Natural killer cell (primary cell): ENCODE measurements around the gene FRZB. TPM values are rescaled to one million over a fixed set of nuclear protein-coding genes. Genes with fewer than 3 reads are reported as not detected.

Experiments used
- ATAC-seq, 3 donors: fragments of 150-1000 bp in 2 of 3; fragments of 200-7000 bp in 1 of 3; cut with Tn5 transposase; 1 replicate in 1 of 3; 2 replicates in 2 of 3; pipeline ENCODE4 v1.10.0; 2021; ENCODE audit warnings: mild to moderate bottlenecking in 2 of 3, moderate library complexity in 2 of 3
- DNase-seq, 2 donors: peaks; one replicate each; pipeline versions ENCODE4 v3.0.0 to v3.0.0-alpha.2; 2013 to 2021; ENCODE audit warnings: mixed read lengths in 1 of 2
- H3K27ac ChIP-seq: one replicate; pipeline ENCODE4 v1.5.1; 2013; ENCODE audit warnings: mild to moderate bottlenecking, low read length
- H3K27me3 ChIP-seq: one replicate; pipeline ENCODE4 v1.6.1; 2013; ENCODE audit warnings: low read length; ENCODE audit not compliant: control insufficient read depth, insufficient read depth
- H3K36me3 ChIP-seq: one replicate; pipeline ENCODE4 v1.6.1; 2013; ENCODE audit warnings: low read length; ENCODE audit not compliant: control insufficient read depth, insufficient read depth
- H3K4me1 ChIP-seq: one replicate; pipeline ENCODE4 v1.6.1; 2013; ENCODE audit warnings: low read length; ENCODE audit not compliant: control insufficient read depth, insufficient read depth
- H3K4me3 ChIP-seq: one replicate; pipeline ENCODE4 v1.5.1; 2013; ENCODE audit warnings: low read length
- H3K9me3 ChIP-seq: one replicate; pipeline ENCODE4 v1.6.1; 2013; ENCODE audit warnings: low read length; ENCODE audit not compliant: control insufficient read depth, insufficient read depth
- H3K27ac Mint-ChIP-seq, 2 donors: one replicate each; pipeline ENCODE4 v1.8.0; 2022; ENCODE audit warnings: mild to moderate bottlenecking in 2 of 2, mixed read lengths in 2 of 2, moderate library complexity in 1 of 2
- H3K27me3 Mint-ChIP-seq, 2 donors: one replicate each; pipeline ENCODE4 v1.8.0; 2022; ENCODE audit warnings: low read depth in 2 of 2, mixed read lengths in 2 of 2
- H3K36me3 Mint-ChIP-seq: one replicate; pipeline ENCODE4 v1.8.0; 2022; ENCODE audit warnings: mixed read lengths
- H3K4me1 Mint-ChIP-seq, 2 donors: one replicate each; pipeline ENCODE4 v1.8.0; 2022; ENCODE audit warnings: mixed read lengths in 2 of 2
- H3K4me3 Mint-ChIP-seq: one replicate; pipeline ENCODE4 v1.8.0; 2022; ENCODE audit warnings: mild to moderate bottlenecking, moderate library complexity, mixed read lengths
- H3K9me3 Mint-ChIP-seq, 2 donors: one replicate each; pipeline ENCODE4 v1.8.0; 2022; ENCODE audit warnings: mixed read lengths in 2 of 2
- WGBS: methylation state at CpG from one replicate; pipeline ENCODE4 v1.1.7; 2013; ENCODE audit warnings: missing lambda C conversion rate; ENCODE audit not compliant: insufficient coverage; 5-methylcytosine and 5-hydroxymethylcytosine counted together
- intact Hi-C: fragments of 100-400 bp; cut with micrococcal nuclease; formaldehyde crosslinking; loops from one replicate; pipeline ENCODE4 v1.14.2; 2022
- total RNA-seq, 4 donors: library from RNA; stranded (reverse); fragments of 120-200 nt in 1 of 4; gene quantifications; one replicate each; pipeline versions ENCODE4 v1.2.3 to v1.2.4, GENCODE V29; 2013 to 2022
- TF ChIP-seq, protein P1 (sequence below): fragments of 200-600 bp; IDR thresholded peaks from one replicate; pipeline ENCODE4 v1.8.0; 2022; ENCODE audit warnings: antibody characterized with exemption

Gene FRZB
- total RNA-seq, 3 donors from 2014 or later (not counting 1 experiment from before 2014, with no cell fraction given) = not detected

DNA sequence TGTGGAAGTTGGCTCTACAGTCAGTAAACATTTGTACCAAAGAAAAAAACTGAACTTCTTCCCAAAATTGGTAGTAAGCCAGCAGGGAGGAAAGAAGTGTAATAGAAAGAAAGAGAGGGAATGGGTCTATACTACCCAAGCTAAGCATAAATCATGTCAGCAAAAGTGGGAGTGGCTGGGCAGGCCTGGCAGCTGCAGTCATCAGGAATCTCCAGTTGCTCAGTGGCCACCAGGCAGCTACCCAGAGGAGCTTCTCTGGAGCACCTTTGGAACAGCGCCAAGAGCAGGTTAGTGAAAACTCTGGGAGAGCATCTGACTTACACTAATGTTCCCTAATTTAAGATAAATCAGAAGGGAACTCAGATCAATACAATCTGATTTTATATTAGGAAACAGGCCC, 14.3 kb downstream of the FRZB start:
- no peak for DNase-seq
- Mint-ChIP-seq H3K9me3 (peaks cover 0 to 2% of the 10 kb centered on the region in 2 donors), H3K27ac (no peak overlapping the region), H3K4me1 (no peaks in the 10 kb centered on the region), H3K4me3 (no peak overlapping the region), H3K27me3 (peaks cover 7 to 13% of the 10 kb centered on the region in 2 donors), H3K36me3 (no peaks in the 10 kb centered on the region)
- 100% methylated on average over 1 of the region's 1 CpG for WGBS
- H3K27ac ChIP-seq = no peak overlapping the region
- no peak overlapping the region for H3K4me3 ChIP-seq
- H3K36me3 ChIP-seq = no peaks in the 10 kb centered on the region
- H3K4me1 ChIP-seq = no peaks in the 10 kb centered on the region
- TF ChIP-seq, protein P1, sequence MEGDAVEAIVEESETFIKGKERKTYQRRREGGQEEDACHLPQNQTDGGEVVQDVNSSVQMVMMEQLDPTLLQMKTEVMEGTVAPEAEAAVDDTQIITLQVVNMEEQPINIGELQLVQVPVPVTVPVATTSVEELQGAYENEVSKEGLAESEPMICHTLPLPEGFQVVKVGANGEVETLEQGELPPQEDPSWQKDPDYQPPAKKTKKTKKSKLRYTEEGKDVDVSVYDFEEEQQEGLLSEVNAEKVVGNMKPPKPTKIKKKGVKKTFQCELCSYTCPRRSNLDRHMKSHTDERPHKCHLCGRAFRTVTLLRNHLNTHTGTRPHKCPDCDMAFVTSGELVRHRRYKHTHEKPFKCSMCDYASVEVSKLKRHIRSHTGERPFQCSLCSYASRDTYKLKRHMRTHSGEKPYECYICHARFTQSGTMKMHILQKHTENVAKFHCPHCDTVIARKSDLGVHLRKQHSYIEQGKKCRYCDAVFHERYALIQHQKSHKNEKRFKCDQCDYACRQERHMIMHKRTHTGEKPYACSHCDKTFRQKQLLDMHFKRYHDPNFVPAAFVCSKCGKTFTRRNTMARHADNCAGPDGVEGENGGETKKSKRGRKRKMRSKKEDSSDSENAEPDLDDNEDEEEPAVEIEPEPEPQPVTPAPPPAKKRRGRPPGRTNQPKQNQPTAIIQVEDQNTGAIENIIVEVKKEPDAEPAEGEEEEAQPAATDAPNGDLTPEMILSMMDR = no peak
- H3K9me3 ChIP-seq = no peaks in the 10 kb centered on the region
- intact Hi-C loops = no loop called here
- H3K27me3 ChIP-seq = peaks cover 3% of the 10 kb centered on the region
- no peak for ATAC-seq

DNA sequence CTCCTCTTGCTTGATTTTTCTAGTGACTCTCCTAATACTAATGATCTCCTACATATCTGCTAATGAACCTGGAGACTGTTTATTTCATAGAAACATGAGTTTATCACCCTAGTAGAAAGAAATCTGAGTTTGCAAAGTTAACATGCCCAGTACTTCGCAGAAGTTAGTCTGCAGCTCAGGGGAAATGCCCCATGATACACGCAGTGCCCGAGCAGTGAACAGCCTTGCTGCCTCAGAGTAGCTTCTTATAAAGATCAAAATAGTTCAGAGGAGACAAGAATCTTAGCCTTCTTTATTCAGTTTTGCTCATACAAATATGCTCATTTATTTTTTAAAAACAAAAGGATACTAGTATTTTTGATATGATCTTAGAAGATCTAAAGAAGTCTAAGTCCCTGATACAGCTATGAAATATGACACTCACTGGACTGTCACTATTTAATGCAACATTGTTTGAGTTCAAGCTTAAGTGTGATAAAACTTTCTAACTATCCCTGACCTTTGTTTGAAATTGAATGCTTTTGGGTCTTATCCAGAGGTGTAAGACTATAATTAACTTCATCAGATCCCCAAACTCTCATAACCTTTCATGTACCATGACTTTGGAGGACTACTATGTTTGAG, 20.5 kb downstream of the FRZB start:
- TF ChIP-seq, protein P1 = no peak

DNA sequence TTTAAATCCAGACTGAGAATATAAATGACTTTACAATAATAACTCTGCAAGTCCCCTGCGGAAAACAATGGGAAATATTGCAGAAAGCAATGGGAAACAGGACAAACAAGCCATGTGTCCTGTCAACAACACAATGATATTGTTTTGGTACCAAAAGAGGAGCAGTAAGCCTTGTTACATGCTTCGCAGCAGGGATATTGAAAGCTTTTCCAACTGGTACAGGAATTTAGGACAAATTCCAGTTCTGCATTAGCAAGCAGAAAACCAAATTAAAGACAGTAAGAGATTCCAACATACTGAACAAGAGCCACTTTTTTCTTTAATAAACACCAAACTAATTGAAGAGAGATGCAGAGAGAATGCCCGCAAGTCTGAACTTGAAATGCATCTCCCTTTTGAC, 30.0 kb downstream of the FRZB start:
- Mint-ChIP-seq H3K4me3 (no peak overlapping the region), H3K36me3 (no peaks in the 10 kb centered on the region), H3K9me3 (no peaks in the 10 kb centered on the region), H3K27ac (no peak overlapping the region), H3K27me3 (peaks cover 0 to 23% of the 10 kb centered on the region in 2 donors), H3K4me1 (no peaks in the 10 kb centered on the region)
- no peak overlapping the region for H3K27ac ChIP-seq
- no peak for DNase-seq
- TF ChIP-seq, protein P1 = no peak
- H3K4me3 ChIP-seq = no peak overlapping the region
- no peaks in the 10 kb centered on the region for H3K4me1 ChIP-seq
- intact Hi-C loops = no loop called here
- no peaks in the 10 kb centered on the region for H3K36me3 ChIP-seq
- WGBS = 90% methylated on average over 2 of the region's 3 CpGs
- H3K27me3 ChIP-seq = peaks cover 2% of the 10 kb centered on the region
- no peaks in the 10 kb centered on the region for H3K9me3 ChIP-seq
- ATAC-seq = no peak

More for the DNA sequence above, 20.5 kb downstream of the FRZB start:
- intact Hi-C loops = no loop called here
- H3K27me3 Mint-ChIP-seq = peaks cover 3 to 17% of the 10 kb centered on the region in 2 donors
- H3K36me3 ChIP-seq = no peaks in the 10 kb centered on the region
- no peaks in the 10 kb centered on the region for H3K4me1 Mint-ChIP-seq
- no peaks in the 10 kb centered on the region for H3K4me1 ChIP-seq
- H3K36me3 Mint-ChIP-seq = no peaks in the 10 kb centered on the region
- H3K27ac ChIP-seq = no peak overlapping the region
- no peaks in the 10 kb centered on the region for H3K27me3 ChIP-seq
- no peak overlapping the region for H3K27ac Mint-ChIP-seq
- no peak overlapping the region for H3K4me3 ChIP-seq
- H3K9me3 Mint-ChIP-seq = peaks cover 0 to 2% of the 10 kb centered on the region in 2 donors
- H3K4me3 Mint-ChIP-seq = no peak overlapping the region
- H3K9me3 ChIP-seq = no peaks in the 10 kb centered on the region
- WGBS = 83% methylated on average over 3 of the region's 3 CpGs
- DNase-seq (no peak), ATAC-seq (no peak)

DNA sequence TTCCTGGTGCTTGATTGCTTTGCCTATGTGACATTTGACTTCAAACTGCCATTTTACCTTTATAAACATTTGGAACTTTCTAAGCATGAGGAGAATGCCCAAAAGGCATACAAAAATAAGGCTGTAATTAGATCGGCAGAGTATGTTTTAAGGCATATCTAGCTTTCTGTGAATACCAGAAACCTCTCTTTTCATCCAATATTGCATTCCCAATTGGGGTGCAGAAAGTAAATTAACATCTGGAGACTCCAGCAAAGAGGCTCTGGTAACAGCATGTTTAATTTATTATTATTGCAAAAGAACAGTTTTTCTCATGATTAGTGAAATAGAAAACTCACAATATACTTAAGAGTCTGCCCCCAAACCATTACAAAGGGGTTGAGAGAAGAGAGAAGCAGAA, 32.1 kb downstream of the FRZB start:
- Histone ChIP-seq H3K27me3 (peaks cover 2% of the 10 kb centered on the region), H3K4me1 (no peaks in the 10 kb centered on the region), H3K27ac (no peak overlapping the region), H3K36me3 (no peaks in the 10 kb centered on the region), H3K9me3 (no peaks in the 10 kb centered on the region), H3K4me3 (no peak overlapping the region)
- Mint-ChIP-seq H3K27me3 (peaks cover 0 to 10% of the 10 kb centered on the region in 2 donors), H3K4me1 (no peaks in the 10 kb centered on the region), H3K9me3 (no peaks in the 10 kb centered on the region), H3K36me3 (no peaks in the 10 kb centered on the region), H3K27ac (no peak overlapping the region), H3K4me3 (no peak overlapping the region)
- ATAC-seq = no peak
- no peak for DNase-seq
- WGBS = 83% methylated on average over 1 of the region's 1 CpG
- intact Hi-C loops = no loop called here
- TF ChIP-seq, protein P1 = no peak
